Activated CD4-positive, alpha-beta T cell treated with anti-CD3 and anti-CD28 coated beads for 24 hours (primary cell): ENCODE data around the gene TWNK.

Experiments used
- DNase-seq, 2 donors: peaks; one replicate each; pipeline ENCODE4 v3.0.0-alpha.2; 2020; ENCODE audit warnings: low read depth in 2 of 2

TWNK gene

DNA sequence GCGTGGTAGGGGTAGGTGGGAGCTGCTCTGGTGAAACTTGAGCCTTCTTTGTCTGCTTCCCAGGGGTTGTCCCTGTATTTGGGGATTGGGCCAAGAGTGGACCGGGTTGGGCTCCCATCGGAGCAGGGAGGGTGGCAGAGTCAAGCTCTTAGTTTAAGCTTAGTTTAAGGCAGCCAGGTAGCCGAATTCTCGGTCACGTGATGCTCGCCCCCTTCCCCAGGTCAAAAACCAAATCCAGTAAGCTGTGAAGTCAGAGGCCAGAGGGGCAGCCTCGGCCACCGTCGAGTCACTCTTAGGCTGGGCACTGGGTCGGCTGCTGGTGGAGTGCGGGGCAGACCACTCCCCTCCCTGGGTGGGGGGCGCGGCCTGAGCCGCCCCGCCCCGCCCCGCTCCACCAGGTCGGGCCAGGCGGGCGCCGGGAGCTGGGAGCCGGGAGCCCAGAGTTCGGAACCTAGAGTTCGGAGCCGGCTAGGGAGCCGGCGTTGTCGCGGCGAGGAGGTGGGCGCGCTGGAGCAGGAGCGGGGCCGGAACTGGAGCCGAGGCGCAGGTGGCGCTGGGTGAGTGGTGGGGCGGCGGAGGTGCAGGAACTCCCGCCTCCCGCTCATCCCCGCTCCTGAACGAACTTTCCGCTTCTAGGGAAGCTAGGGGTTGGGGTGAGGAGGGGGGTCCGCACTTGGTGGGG lies 9.5 kb downstream of the TWNK start:
- no peak for DNase-seq

GRCh38 chr10:100997360-100998182 lies 10.2 kb downstream of the TWNK start:
- DNase-seq = peak; percentile 52 to 55

GRCh38 chr10:100998183-100998990 lies 11.0 kb downstream of the TWNK start:
- peak; percentile 36 to 56 for DNase-seq

- DNase-seq = peak; percentile 64
Measured at GRCh38 chr10:100998991-100999741, 11.8 kb downstream of the TWNK start.

GRCh38 chr10:100999742-101000126 lies 12.4 kb downstream of the TWNK start, which contains the start of gene LZTS2:
Gene LZTS2 (plus strand): TSS chr10:100999808. CDS start chr10:101002539, 2,731 bp downstream.
- no peak for DNase-seq

- DNase-seq = no peak
Measured at GRCh38 chr10:101000127-101000914, 13.0 kb downstream of the TWNK start.

DNA sequence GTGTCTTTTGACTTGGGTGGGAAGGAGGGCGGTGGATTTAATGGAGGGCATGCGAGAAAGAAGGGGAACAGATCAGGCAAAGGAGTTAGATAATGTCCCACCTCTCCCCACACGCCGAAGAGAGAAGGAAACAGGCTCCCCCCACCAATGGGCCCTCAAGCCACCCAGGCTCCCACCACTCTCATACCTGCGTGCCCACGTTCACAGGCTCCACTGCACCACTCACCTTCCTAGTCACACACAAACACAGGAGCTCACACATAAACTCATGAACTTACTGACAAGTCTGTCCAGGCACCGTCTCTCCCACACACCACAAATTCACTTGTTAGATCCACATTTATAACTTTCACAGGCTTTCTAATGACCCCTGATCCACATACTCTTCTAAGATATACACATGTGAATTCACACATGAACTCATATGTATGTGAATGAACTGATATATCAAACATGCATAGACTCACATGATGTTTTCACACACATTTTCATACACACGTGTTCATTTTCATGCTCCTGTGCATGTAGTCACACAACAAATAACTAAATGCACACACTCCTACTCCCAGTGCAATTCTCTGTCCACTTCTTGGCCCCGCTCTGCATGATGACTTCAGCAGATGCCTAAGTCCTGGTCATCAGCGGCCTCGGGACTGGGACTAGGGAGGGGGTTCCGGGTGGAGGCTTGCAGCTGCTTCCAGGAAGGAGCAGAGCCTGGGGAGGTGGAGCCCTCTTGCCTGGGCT lies 13.7 kb downstream of the TWNK start:
- no peak for DNase-seq

- no peak for DNase-seq
Measured at GRCh38 chr10:101001659-101002035, 14.3 kb downstream of the TWNK start.

- DNase-seq = no peak
Measured at GRCh38 chr10:101002456-101002855, 15.1 kb downstream of the TWNK start.

- DNase-seq = no peak
Measured at GRCh38 chr10:101003639-101004206, 16.4 kb downstream of the TWNK start.

DNA sequence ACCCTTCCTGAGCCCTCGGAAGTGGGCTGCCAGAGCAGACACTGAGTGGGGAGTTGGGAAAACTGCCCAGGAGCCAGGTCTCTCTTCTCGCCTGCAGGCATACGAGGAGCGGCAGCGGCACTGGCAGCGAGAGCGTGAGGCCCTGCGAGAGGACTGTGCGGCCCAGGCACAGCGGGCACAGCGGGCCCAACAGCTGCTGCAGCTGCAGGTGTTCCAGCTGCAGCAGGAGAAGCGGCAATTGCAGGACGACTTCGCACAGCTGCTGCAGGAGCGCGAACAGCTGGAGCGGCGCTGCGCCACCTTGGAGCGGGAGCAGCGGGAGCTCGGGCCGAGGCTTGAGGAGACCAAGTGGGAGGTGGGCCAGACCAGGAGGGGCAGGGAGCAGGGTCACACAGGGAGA lies 18.0 kb downstream of the TWNK start:
- no peak for DNase-seq

- DNase-seq = no peak
Measured at GRCh38 chr10:101005869-101006567, 18.7 kb downstream of the TWNK start.

DNA sequence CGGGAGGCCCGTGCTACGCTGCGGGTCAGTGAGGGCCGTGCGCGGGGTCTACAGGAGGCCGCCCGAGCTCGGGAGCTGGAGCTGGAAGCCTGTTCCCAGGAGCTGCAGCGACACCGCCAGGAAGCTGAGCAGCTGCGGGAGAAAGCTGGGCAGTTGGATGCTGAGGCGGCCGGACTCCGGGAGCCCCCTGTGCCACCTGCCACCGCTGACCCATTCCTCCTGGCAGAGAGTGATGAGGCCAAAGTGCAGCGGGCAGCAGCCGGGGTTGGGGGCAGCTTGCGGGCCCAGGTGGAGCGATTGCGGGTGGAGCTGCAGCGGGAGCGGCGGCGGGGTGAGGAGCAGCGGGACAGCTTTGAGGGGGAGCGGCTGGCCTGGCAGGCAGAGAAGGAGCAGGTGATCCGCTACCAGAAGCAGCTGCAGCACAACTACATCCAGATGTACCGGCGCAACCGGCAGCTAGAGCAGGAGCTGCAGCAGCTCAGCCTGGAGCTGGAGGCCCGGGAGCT lies 19.3 kb downstream of the TWNK start:
- no peak for DNase-seq

- DNase-seq = no peak
Measured at GRCh38 chr10:101007099-101007711, 19.9 kb downstream of the TWNK start.

DNA sequence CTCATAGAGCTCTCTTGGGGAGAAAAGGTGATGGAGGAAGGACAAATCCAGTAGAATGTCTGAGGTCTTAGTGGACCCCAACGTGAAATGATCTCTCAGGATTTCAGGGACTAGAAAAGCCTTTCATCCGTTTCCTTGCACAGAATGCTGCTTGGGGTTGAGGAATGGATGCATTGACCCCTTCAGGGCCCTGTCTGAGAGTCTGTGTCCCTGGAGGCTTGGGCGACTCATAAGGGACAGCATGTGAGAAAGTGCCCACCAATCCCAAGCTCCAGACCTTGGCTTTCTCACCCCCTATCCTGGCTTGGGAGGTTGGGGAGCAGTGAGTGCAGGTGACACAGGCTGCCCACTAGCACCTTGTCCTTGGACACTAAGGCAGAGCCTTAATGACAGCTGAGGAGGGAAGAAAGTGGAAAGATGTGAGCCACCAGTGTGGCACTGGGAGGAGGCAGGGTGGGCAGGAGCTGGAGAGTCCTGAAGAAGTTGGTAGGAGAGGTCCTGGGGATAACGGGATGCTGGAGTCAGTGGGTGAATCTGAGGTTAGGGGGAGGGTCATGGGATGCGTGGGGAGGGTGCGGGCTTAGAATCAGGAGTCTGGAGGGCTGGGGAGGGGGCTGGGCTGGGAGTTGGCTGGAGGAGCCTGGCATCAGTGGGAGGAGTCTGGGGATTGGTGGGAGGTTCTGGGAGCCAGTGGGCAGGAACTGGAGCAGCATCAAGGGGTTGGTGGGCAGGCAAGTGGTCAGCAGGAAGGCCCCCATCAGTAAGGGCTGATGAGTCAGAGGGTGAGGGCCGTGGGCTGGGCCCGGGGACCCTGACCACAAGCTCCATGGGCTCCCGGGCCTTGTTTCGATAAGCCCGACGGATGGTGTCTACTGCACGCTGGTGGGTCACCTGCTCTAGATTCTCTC lies 20.8 kb downstream of the TWNK start:
- DNase-seq = no peak

DNA sequence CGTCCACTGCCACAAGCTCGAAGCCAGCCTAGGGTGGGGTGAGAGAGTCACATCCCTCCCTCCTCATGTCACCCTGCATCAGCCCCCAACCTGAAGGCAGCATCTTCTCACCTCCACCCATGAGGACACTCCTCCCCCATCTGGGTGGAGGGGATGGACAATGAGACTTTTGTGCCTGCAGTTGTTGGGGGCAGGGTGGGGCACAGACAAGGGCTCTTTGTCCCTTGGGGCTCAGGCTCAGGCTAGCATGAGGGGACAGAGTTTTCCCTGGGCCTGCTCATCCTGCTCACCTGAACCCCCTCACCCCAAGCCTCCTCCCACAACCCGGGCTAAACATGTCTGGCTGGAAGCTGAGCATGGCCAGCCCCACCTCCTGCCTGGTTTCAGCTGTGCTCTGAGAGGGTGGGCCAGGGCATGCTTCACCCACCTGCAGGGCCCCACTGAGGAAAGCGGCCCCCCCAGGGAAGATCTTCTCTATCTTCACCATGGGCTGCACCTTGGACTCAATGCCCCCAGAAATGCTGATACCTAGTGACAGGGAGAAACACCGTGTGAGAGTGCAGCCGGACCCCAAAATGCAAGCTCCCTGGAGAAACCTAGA lies 21.6 kb downstream of the TWNK start:
- no peak for DNase-seq

- no peak for DNase-seq
Measured at GRCh38 chr10:101010329-101010728, 23.0 kb downstream of the TWNK start.
